Stimulated activated CD4-positive, alpha-beta T cell treated with anti-CD3 and anti-CD28 coated beads, Interleukin-2, amount 100 ng/mL, for 4 hours (primary cell): Measurements from ENCODE around the gene SNURF.
"Not testable (repeated sequence)": the region's sequence is repeated elsewhere in the genome, so short reads cannot be mapped to it uniquely, and the experiment has no call there.

Source experiments
- DNase-seq: peaks from one replicate; pipeline ENCODE4 v3.0.0-alpha.2; 2020; ENCODE audit warnings: low read depth

SNURF gene

DNA sequence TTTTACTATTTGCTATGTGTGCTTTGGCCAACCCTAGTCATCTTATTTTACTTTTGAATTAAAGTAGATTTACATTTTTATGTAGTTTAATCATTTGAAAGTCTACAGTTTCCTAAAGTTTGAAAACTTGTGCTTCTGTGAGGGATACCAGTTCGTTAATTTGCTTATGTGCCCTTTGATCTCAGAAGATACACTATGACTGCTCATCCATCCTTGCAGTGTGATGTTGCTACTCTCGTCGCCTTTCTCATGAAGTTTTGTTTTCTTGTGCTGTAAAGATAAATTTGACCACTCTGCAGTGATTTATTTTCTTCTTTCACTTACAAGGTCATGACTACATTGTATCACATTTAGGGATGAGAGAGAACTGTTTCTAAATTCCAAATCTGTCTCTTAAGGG lies 16.3 kb downstream of the SNURF start:
- no peak for DNase-seq

DNA sequence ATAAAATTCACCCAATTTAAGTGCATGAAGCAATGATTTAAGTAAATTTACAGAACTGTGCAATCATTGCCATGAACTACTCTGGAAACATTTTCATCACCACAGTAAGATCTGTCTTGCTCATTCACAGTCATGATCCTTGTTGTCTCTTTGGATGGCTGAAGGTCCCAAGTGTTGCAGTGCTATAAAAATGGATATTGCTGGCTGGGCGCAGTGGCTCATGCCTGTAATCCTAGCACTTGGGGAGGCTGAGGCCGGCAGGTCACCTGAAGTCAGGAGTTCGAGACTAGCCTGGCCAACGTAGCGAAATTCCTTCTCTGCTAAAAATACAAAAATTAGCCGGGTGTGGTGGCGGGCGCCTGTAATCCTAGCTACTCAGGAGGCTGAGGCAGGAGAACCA lies 17.0 kb downstream of the SNURF start:
- no peak for DNase-seq

DNA sequence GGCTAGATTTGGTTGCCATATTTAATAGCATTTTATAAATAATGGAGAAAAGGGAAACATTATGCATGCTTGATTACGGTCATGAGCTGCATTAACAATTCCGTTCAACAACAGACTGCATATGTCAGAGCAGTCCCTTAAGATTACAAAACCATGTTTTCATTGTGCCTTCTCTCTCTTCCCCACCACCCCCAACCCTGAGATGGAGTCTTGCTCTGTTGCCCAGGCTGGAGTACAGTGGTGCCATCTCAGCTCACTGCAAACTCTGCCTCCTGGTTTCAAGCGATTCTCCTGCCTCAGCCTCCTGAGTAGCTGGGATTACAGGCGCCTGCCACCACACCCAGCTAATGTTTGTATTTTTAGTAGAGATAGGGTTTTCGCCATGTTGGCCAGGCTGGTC lies 17.9 kb downstream of the SNURF start:
- not testable (repeated sequence) for DNase-seq

DNA sequence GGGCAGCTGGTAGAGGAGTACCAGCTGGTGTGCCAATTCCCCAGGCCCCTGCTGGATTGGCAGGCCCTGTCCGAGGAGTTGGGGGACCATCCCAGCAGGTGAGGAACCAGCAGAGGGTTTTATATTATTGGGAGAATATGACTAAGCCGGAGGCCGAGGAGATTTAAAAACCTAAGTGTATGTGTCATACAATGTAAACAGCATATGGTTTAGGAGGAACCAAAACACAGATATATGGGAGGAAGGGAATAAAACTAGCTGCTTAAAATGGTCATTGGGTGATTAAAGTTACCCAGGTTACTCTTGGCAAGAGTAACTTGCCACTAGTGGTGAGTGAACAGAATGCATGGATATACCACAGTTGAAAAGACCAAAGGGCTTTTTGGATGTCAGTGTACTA lies 22.1 kb downstream of the SNURF start:
- no peak for DNase-seq

DNA sequence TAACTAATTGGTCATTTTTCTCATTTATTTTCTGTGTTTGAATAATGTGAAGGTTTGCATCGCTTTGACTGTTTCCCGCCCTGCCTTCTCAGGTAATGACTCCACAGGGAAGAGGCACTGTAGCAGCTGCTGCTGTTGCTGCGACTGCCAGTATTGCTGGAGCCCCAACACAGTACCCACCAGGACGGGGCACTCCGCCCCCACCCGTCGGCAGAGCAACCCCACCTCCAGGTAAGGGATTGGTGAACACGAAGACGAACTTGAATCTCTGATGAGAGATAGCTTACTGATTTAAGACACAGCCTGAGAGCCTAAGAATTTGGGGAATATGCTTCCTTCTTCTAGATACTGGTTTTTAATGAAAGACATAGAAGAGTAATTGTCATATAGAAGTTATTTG lies 22.9 kb downstream of the SNURF start:
- DNase-seq: no peak

DNA sequence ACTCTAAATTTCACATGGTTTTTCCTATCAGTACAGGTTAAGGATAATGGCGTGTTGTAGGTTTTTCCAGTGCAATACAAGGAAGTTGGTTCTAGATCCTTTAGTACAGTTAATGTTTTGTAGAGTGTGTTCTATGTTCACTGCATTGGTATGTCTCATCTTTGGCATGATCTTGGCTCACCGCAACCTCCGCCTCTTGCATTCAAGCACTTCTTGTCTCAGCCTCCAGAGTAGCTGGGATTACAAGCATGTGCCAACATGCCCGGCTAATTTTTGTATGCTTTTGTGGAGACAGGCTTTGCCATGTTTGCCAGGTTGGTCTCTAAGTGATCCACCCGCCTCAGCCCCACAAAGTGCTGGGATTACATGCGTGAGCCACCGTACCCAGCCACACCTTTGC lies 30.4 kb downstream of the SNURF start:
- DNase-seq: no peak

DNA sequence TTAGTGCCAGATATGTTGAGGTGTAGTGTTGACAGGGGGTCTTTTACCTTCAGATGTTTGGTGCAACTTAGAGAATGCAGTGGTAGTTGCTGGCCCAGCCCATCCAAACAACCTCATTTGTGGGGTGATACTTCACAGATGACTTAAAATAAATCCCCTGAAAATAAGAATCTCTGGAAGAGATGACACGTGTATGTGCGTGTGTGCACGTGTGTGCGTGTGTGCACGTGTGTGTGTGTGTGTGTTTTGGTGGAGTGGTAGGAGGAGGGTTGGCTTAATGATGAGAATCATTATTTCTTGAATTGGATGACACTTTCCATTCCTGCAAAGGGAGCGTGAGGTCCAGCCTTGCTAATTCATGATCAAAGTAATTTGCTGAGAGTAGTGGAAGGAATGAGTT lies 31.9 kb downstream of the SNURF start:
- DNase-seq: no peak
